ENCODE measurements around the gene SHB. TPM values are rescaled to one million over a fixed set of nuclear protein-coding genes. Genes with fewer than 3 reads are reported as not detected.

The SHB gene
- total RNA-seq, 2 experiments from 2014 or later = 0.41 to 1.0 TPM

DNA sequence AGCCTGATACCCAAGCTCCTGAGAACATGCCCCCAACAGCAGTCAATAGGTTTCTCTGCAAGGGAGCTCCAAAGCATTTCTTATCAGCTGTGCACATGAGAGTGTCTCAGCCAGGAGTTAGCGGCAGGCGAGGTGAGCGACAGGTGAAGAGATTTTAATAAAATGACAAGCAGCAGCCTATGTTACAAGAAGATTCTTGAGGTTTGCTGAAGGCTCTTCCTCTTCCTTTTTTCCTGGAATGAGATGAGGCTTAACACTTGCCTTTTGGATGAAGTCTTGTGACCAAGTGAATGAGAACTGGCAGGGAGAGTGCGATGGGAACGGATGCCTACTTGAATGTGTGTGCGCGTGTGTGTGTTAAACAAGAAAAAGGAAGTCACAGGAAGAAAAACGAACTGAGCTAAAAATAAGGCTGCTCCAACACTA, 76.1 kb downstream of the SHB start:
- Histone ChIP-seq H3K79me2 (ENCODE audit: insufficient read depth, low read depth, low read length) (no peaks in the 10 kb centered on the region), H4K20me1 (ENCODE audit: insufficient read depth, low read length) (no peaks in the 10 kb centered on the region), H3K9me2 (ENCODE audit: insufficient read depth, low read length) (no peaks in the 10 kb centered on the region), H3K4me2 (ENCODE audit: low read length) (no peak overlapping the region), H2AFZ (ENCODE audit: low read length) (no peak overlapping the region), H3K9me3 (ENCODE audit: low read length) (no peaks in the 10 kb centered on the region), H3K4me1 (ENCODE audit: insufficient read depth, low read length, poor library complexity, severe bottlenecking) (no peaks in the 10 kb centered on the region), H3K27ac (ENCODE audit: low read depth, low read length, poor library complexity, severe bottlenecking) (no peak overlapping the region), H3K4me3 (ENCODE audit: low read depth, low read length, poor library complexity, severe bottlenecking) (no peak overlapping the region), H3K36me3 (ENCODE audit: insufficient read depth, low read length) (no peaks in the 10 kb centered on the region)
- ChIA-PET CTCF (ENCODE audit: unreplicated experiment) (no interaction called here), POLR2A (no interaction called here)
- TF ChIP-seq, protein P1, sequence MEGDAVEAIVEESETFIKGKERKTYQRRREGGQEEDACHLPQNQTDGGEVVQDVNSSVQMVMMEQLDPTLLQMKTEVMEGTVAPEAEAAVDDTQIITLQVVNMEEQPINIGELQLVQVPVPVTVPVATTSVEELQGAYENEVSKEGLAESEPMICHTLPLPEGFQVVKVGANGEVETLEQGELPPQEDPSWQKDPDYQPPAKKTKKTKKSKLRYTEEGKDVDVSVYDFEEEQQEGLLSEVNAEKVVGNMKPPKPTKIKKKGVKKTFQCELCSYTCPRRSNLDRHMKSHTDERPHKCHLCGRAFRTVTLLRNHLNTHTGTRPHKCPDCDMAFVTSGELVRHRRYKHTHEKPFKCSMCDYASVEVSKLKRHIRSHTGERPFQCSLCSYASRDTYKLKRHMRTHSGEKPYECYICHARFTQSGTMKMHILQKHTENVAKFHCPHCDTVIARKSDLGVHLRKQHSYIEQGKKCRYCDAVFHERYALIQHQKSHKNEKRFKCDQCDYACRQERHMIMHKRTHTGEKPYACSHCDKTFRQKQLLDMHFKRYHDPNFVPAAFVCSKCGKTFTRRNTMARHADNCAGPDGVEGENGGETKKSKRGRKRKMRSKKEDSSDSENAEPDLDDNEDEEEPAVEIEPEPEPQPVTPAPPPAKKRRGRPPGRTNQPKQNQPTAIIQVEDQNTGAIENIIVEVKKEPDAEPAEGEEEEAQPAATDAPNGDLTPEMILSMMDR (conservative IDR thresholded peaks at IDR 0.05; ENCODE audit: low read length) = no peak
- TF ChIP-seq EZH2phosphoT487 (IDR thresholded peaks at IDR 0.05; ENCODE audit: borderline replicate concordance, low read depth, low read length) = no peak
- DNase-seq (ENCODE audit: low spot score) = no peak
- BruUV-seq (replicated peaks) = no TSS peak
- intact Hi-C loops (cut with micrococcal nuclease; ENCODE audit: unreplicated experiment) = no loop called here

DNA sequence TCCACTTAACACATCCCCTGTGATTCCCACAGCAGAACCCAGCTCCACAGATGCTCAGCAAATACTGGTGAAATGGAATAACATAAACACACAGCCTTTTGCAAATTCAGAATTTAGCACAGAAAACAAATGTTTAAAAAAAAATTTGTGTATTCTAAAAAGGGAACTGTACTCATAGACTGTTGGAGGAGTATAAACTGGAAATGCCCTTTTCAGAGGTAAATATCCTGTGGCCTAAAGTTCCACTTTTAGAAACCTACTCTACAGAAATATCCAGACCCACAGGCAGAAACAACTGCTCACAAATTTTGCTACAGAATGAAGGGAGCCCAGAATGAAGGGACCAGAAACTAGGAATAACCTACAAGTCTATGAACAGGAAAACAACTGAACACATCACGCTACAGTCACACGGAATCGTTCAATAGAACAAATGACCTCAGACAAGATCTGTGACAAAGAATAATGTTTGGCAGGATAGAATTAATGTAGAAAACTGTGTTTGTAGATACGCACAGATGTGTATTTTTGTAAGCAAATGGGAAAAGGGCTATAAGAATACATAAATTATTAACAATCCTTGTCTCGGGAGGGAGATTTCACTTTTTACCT, 78.5 kb downstream of the SHB start:
- intact Hi-C loops (cut with micrococcal nuclease; ENCODE audit: unreplicated experiment) = no loop called here
- BruUV-seq (replicated peaks) = no TSS peak
- Histone ChIP-seq H3K4me1 (ENCODE audit: insufficient read depth, low read length, poor library complexity, severe bottlenecking) (no peaks in the 10 kb centered on the region), H3K79me2 (ENCODE audit: insufficient read depth, low read depth, low read length) (no peaks in the 10 kb centered on the region), H4K20me1 (ENCODE audit: insufficient read depth, low read length) (no peaks in the 10 kb centered on the region), H3K9me2 (ENCODE audit: insufficient read depth, low read length) (no peaks in the 10 kb centered on the region), H3K4me3 (ENCODE audit: low read depth, low read length, poor library complexity, severe bottlenecking) (no peak overlapping the region), H3K9me3 (ENCODE audit: low read length) (no peaks in the 10 kb centered on the region), H3K4me2 (ENCODE audit: low read length) (no peak overlapping the region), H3K36me3 (ENCODE audit: insufficient read depth, low read length) (no peaks in the 10 kb centered on the region), H3K27ac (ENCODE audit: low read depth, low read length, poor library complexity, severe bottlenecking) (no peak overlapping the region), H2AFZ (ENCODE audit: low read length) (no peak overlapping the region)
- no peak for DNase-seq (ENCODE audit: low spot score)
- TF ChIP-seq EZH2phosphoT487 (IDR thresholded peaks at IDR 0.05; ENCODE audit: borderline replicate concordance, low read depth, low read length) = no peak
- TF ChIP-seq, protein P1 (conservative IDR thresholded peaks at IDR 0.05; ENCODE audit: low read length) = no peak
- ChIA-PET CTCF (ENCODE audit: unreplicated experiment) (no interaction called here), POLR2A (no interaction called here)

DNA sequence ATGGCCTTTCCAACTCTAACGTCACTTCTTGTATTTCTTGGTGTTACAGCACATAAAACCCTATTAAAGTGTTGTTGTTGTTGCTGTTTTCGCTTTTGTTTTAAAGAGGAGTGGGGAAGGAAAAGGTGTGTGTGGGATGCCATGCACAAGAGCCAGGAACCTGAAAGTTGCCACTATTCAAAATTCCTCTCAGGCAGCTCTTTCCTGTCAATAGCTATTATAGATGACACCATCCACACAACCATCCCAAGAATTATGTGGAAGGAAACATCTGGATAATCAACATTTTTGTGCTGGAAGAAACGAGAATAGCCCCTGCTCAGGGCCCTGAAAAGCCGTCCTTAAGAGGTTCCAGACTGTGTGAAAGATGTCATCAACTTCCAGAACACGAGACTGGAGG, 79.3 kb downstream of the SHB start:
- H3K9me2 ChIP-seq (ENCODE audit: insufficient read depth, low read length) = no peaks in the 10 kb centered on the region
- no peak overlapping the region for H3K4me2 ChIP-seq (ENCODE audit: low read length)
- H3K4me1 ChIP-seq (ENCODE audit: insufficient read depth, low read length, poor library complexity, severe bottlenecking) = no peaks in the 10 kb centered on the region
- H3K9me3 ChIP-seq (ENCODE audit: low read length) = no peaks in the 10 kb centered on the region
- ChIA-PET CTCF (ENCODE audit: unreplicated experiment) (no interaction called here), POLR2A (no interaction called here)
- H3K27ac ChIP-seq (ENCODE audit: low read depth, low read length, poor library complexity, severe bottlenecking) = no peak overlapping the region
- no peaks in the 10 kb centered on the region for H3K36me3 ChIP-seq (ENCODE audit: insufficient read depth, low read length)
- no peak for TF ChIP-seq EZH2phosphoT487 (IDR thresholded peaks at IDR 0.05; ENCODE audit: borderline replicate concordance, low read depth, low read length)
- TF ChIP-seq, protein P1 (conservative IDR thresholded peaks at IDR 0.05; ENCODE audit: low read length) = no peak
- no peak overlapping the region for H3K4me3 ChIP-seq (ENCODE audit: low read depth, low read length, poor library complexity, severe bottlenecking)
- DNase-seq (ENCODE audit: low spot score) = no peak
- BruUV-seq (replicated peaks) = no TSS peak
- intact Hi-C loops (cut with micrococcal nuclease; ENCODE audit: unreplicated experiment) = no loop called here
- no peaks in the 10 kb centered on the region for H4K20me1 ChIP-seq (ENCODE audit: insufficient read depth, low read length)
- H3K79me2 ChIP-seq (ENCODE audit: insufficient read depth, low read depth, low read length) = no peaks in the 10 kb centered on the region
- H2AFZ ChIP-seq (ENCODE audit: low read length) = no peak overlapping the region
